ENCODE results near the gene CNTN1.

CNTN1 gene

GRCh38 chr12:40768125-40768864 is 76.1 kb downstream of the CNTN1 start:
- no peaks in the 10 kb centered on the region for H3K9me3 ChIP-seq (ENCODE audit: control extremely low read depth in 1 of 5, control insufficient read depth in 4 of 5, insufficient read depth in 2 of 5, low read depth in 1 of 5, low read length in 4 of 5)
- H3K27ac ChIP-seq (ENCODE audit: insufficient read depth in 1 of 2, low read depth in 1 of 2, low read length in 2 of 2, poor library complexity in 1 of 2, severe bottlenecking in 2 of 2): no peak overlapping the region
- no peaks in the 10 kb centered on the region for H3K4me1 ChIP-seq (ENCODE audit: control extremely low read depth in 1 of 4, control insufficient read depth in 4 of 4, insufficient read depth in 4 of 4, low read length in 3 of 4)
- no peaks in the 10 kb centered on the region for H3K36me3 ChIP-seq (ENCODE audit: control insufficient read depth in 4 of 4, insufficient read depth in 4 of 4, low read length in 3 of 4)
- no peaks in the 10 kb centered on the region for H3K27me3 ChIP-seq (replicated peaks in 2 of 5; ENCODE audit: control insufficient read depth in 4 of 5, insufficient read depth in 5 of 5, low read length in 4 of 5)
- no peak for DNase-seq
- WGBS (ENCODE audit: insufficient coverage): 94% methylated on average over 8 of the region's 8 CpGs
- no peak overlapping the region for H3K4me3 ChIP-seq (ENCODE audit: control insufficient read depth in 1 of 7, extremely low read depth in 1 of 7, insufficient read depth in 4 of 7, low read depth in 2 of 7, low read length in 6 of 7)
- POLR2A ChIA-PET: no interaction called here
- CTCF ChIA-PET: no interaction called here

GRCh38 chr12:40769846-40770245 is 77.6 kb downstream of the CNTN1 start:
- no peaks in the 10 kb centered on the region for H3K36me3 ChIP-seq (ENCODE audit: control insufficient read depth in 4 of 4, insufficient read depth in 4 of 4, low read length in 3 of 4)
- H3K4me1 ChIP-seq (ENCODE audit: control extremely low read depth in 1 of 4, control insufficient read depth in 4 of 4, insufficient read depth in 4 of 4, low read length in 3 of 4): no peaks in the 10 kb centered on the region
- H3K27me3 ChIP-seq (replicated peaks in 2 of 5; ENCODE audit: control insufficient read depth in 4 of 5, insufficient read depth in 5 of 5, low read length in 4 of 5): no peaks in the 10 kb centered on the region
- H3K9me3 ChIP-seq (ENCODE audit: control extremely low read depth in 1 of 5, control insufficient read depth in 4 of 5, insufficient read depth in 2 of 5, low read depth in 1 of 5, low read length in 4 of 5): no peaks in the 10 kb centered on the region
- H3K27ac ChIP-seq (ENCODE audit: insufficient read depth in 1 of 2, low read depth in 1 of 2, low read length in 2 of 2, poor library complexity in 1 of 2, severe bottlenecking in 2 of 2): no peak overlapping the region
- DNase-seq: no peak
- no CpG with 5 or more reads among the region's 2 CpGs for WGBS (ENCODE audit: insufficient coverage)
- ChIA-PET CTCF (no interaction called here), POLR2A (no interaction called here)
- no peak overlapping the region for H3K4me3 ChIP-seq (ENCODE audit: control insufficient read depth in 1 of 7, extremely low read depth in 1 of 7, insufficient read depth in 4 of 7, low read depth in 2 of 7, low read length in 6 of 7)

- Histone ChIP-seq H3K27ac (ENCODE audit: insufficient read depth in 1 of 2, low read depth in 1 of 2, low read length in 2 of 2, poor library complexity in 1 of 2, severe bottlenecking in 2 of 2) (no peak overlapping the region), H3K4me3 (ENCODE audit: control insufficient read depth in 1 of 7, extremely low read depth in 1 of 7, insufficient read depth in 4 of 7, low read depth in 2 of 7, low read length in 6 of 7) (no peak overlapping the region), H3K36me3 (ENCODE audit: control insufficient read depth in 4 of 4, insufficient read depth in 4 of 4, low read length in 3 of 4) (no peaks in the 10 kb centered on the region), H3K9me3 (ENCODE audit: control extremely low read depth in 1 of 5, control insufficient read depth in 4 of 5, insufficient read depth in 2 of 5, low read depth in 1 of 5, low read length in 4 of 5) (no peaks in the 10 kb centered on the region), H3K4me1 (ENCODE audit: control extremely low read depth in 1 of 4, control insufficient read depth in 4 of 4, insufficient read depth in 4 of 4, low read length in 3 of 4) (no peaks in the 10 kb centered on the region), H3K27me3 (replicated peaks in 2 of 5; ENCODE audit: control insufficient read depth in 4 of 5, insufficient read depth in 5 of 5, low read length in 4 of 5) (no peaks in the 10 kb centered on the region)
- POLR2A ChIA-PET: no interaction called here
- no CpG with 5 or more reads among the region's 2 CpGs for WGBS (ENCODE audit: insufficient coverage)
- CTCF ChIA-PET: no interaction called here
- DNase-seq: no peak
Measured at GRCh38 chr12:40770781-40771180, 78.5 kb downstream of the CNTN1 start.

- CTCF ChIA-PET: no interaction called here
- H3K27me3 ChIP-seq (replicated peaks in 2 of 5; ENCODE audit: control insufficient read depth in 4 of 5, insufficient read depth in 5 of 5, low read length in 4 of 5): no peaks in the 10 kb centered on the region
- H3K4me3 ChIP-seq (ENCODE audit: control insufficient read depth in 1 of 7, extremely low read depth in 1 of 7, insufficient read depth in 4 of 7, low read depth in 2 of 7, low read length in 6 of 7): no peak overlapping the region
- WGBS (ENCODE audit: insufficient coverage): no CpG with 5 or more reads among the region's 2 CpGs
- no peaks in the 10 kb centered on the region for H3K4me1 ChIP-seq (ENCODE audit: control extremely low read depth in 1 of 4, control insufficient read depth in 4 of 4, insufficient read depth in 4 of 4, low read length in 3 of 4)
- H3K27ac ChIP-seq (ENCODE audit: insufficient read depth in 1 of 2, low read depth in 1 of 2, low read length in 2 of 2, poor library complexity in 1 of 2, severe bottlenecking in 2 of 2): no peak overlapping the region
- no peaks in the 10 kb centered on the region for H3K36me3 ChIP-seq (ENCODE audit: control insufficient read depth in 4 of 4, insufficient read depth in 4 of 4, low read length in 3 of 4)
- POLR2A ChIA-PET: no interaction called here
- DNase-seq: no peak
- H3K9me3 ChIP-seq (ENCODE audit: control extremely low read depth in 1 of 5, control insufficient read depth in 4 of 5, insufficient read depth in 2 of 5, low read depth in 1 of 5, low read length in 4 of 5): no peaks in the 10 kb centered on the region
Measured at GRCh38 chr12:40775661-40776060, 83.4 kb downstream of the CNTN1 start.

- Histone ChIP-seq H3K27ac (ENCODE audit: insufficient read depth in 1 of 2, low read depth in 1 of 2, low read length in 2 of 2, poor library complexity in 1 of 2, severe bottlenecking in 2 of 2) (no peak overlapping the region), H3K27me3 (replicated peaks in 2 of 5; ENCODE audit: control insufficient read depth in 4 of 5, insufficient read depth in 5 of 5, low read length in 4 of 5) (no peaks in the 10 kb centered on the region), H3K4me1 (ENCODE audit: control extremely low read depth in 1 of 4, control insufficient read depth in 4 of 4, insufficient read depth in 4 of 4, low read length in 3 of 4) (no peaks in the 10 kb centered on the region), H3K4me3 (ENCODE audit: control insufficient read depth in 1 of 7, extremely low read depth in 1 of 7, insufficient read depth in 4 of 7, low read depth in 2 of 7, low read length in 6 of 7) (no peak overlapping the region), H3K36me3 (ENCODE audit: control insufficient read depth in 4 of 4, insufficient read depth in 4 of 4, low read length in 3 of 4) (no peaks in the 10 kb centered on the region), H3K9me3 (ENCODE audit: control extremely low read depth in 1 of 5, control insufficient read depth in 4 of 5, insufficient read depth in 2 of 5, low read depth in 1 of 5, low read length in 4 of 5) (no peaks in the 10 kb centered on the region)
- WGBS (ENCODE audit: insufficient coverage): 100% methylated on average over 1 of the region's 2 CpGs
- no peak for DNase-seq
- POLR2A ChIA-PET: no interaction called here
- CTCF ChIA-PET: no interaction called here
Measured at GRCh38 chr12:40784102-40784501, 91.9 kb downstream of the CNTN1 start.

- H3K36me3 ChIP-seq (ENCODE audit: control insufficient read depth in 4 of 4, insufficient read depth in 4 of 4, low read length in 3 of 4): no peaks in the 10 kb centered on the region
- no peaks in the 10 kb centered on the region for H3K9me3 ChIP-seq (ENCODE audit: control extremely low read depth in 1 of 5, control insufficient read depth in 4 of 5, insufficient read depth in 2 of 5, low read depth in 1 of 5, low read length in 4 of 5)
- H3K27ac ChIP-seq (ENCODE audit: insufficient read depth in 1 of 2, low read depth in 1 of 2, low read length in 2 of 2, poor library complexity in 1 of 2, severe bottlenecking in 2 of 2): no peak overlapping the region
- no peaks in the 10 kb centered on the region for H3K4me1 ChIP-seq (ENCODE audit: control extremely low read depth in 1 of 4, control insufficient read depth in 4 of 4, insufficient read depth in 4 of 4, low read length in 3 of 4)
- CTCF ChIA-PET: no interaction called here
- POLR2A ChIA-PET: no interaction called here
- no peak for DNase-seq
- no peak overlapping the region for H3K4me3 ChIP-seq (ENCODE audit: control insufficient read depth in 1 of 7, extremely low read depth in 1 of 7, insufficient read depth in 4 of 7, low read depth in 2 of 7, low read length in 6 of 7)
- H3K27me3 ChIP-seq (replicated peaks in 2 of 5; ENCODE audit: control insufficient read depth in 4 of 5, insufficient read depth in 5 of 5, low read length in 4 of 5): no peaks in the 10 kb centered on the region
- WGBS (ENCODE audit: insufficient coverage): 97% methylated on average over 3 of the region's 3 CpGs
Measured at GRCh38 chr12:40788276-40788675, 96.0 kb downstream of the CNTN1 start.

GRCh38 chr12:40792792-40793386 is 100.7 kb downstream of the CNTN1 start:
- CTCF ChIA-PET: no interaction called here
- Histone ChIP-seq H3K9me3 (ENCODE audit: control extremely low read depth in 1 of 5, control insufficient read depth in 4 of 5, insufficient read depth in 2 of 5, low read depth in 1 of 5, low read length in 4 of 5) (peaks cover 0 to 1% (median 0%) of the 10 kb centered on the region in 5 experiments), H3K4me1 (ENCODE audit: control extremely low read depth in 1 of 4, control insufficient read depth in 4 of 4, insufficient read depth in 4 of 4, low read length in 3 of 4) (no peaks in the 10 kb centered on the region), H3K4me3 (ENCODE audit: control insufficient read depth in 1 of 7, extremely low read depth in 1 of 7, insufficient read depth in 4 of 7, low read depth in 2 of 7, low read length in 6 of 7) (no peak overlapping the region), H3K27me3 (replicated peaks in 2 of 5; ENCODE audit: control insufficient read depth in 4 of 5, insufficient read depth in 5 of 5, low read length in 4 of 5) (no peaks in the 10 kb centered on the region), H3K27ac (ENCODE audit: insufficient read depth in 1 of 2, low read depth in 1 of 2, low read length in 2 of 2, poor library complexity in 1 of 2, severe bottlenecking in 2 of 2) (no peak overlapping the region), H3K36me3 (ENCODE audit: control insufficient read depth in 4 of 4, insufficient read depth in 4 of 4, low read length in 3 of 4) (no peaks in the 10 kb centered on the region)
- 92% methylated on average over 2 of the region's 5 CpGs for WGBS (ENCODE audit: insufficient coverage)
- DNase-seq: no peak
- POLR2A ChIA-PET: no interaction called here

All from common myeloid progenitor, CD34-positive (primary cell).